Fibroblast of villous mesenchyme (primary cell): ENCODE data around the gene TLE6. TPM values are rescaled to one million over a fixed set of nuclear protein-coding genes. Genes with fewer than 3 reads are reported as not detected.
A peak's percentile ranks its signal among the peaks of the same experiment; 100 is the strongest.

Experiments used
- DNase-seq: peaks from one replicate; pipeline ENCODE4 v3.0.0-alpha.2; 2010; ENCODE audit warnings: low read depth
- H3K4me3 ChIP-seq: 2 replicates; pipeline ENCODE4 v1.5.1; 2011; ENCODE audit warnings: low read depth, mild to moderate bottlenecking, low read length
- total RNA-seq: library from RNA; depleted of rRNA; stranded (reverse); fragments of >200 nt; gene quantifications from 2 replicates; pipeline ENCODE4 v1.2.3, GENCODE V29; 2012
- TF ChIP-seq, protein P1 (sequence below): IDR thresholded peaks from 2 replicates; pipeline ENCODE4 v1.5.1; 2012; ENCODE audit warnings: low read depth, mild to moderate bottlenecking, low read length; ENCODE audit not compliant: insufficient read depth

The TLE6 gene
- total RNA-seq, 1 donor, result 1.7 TPM

DNA sequence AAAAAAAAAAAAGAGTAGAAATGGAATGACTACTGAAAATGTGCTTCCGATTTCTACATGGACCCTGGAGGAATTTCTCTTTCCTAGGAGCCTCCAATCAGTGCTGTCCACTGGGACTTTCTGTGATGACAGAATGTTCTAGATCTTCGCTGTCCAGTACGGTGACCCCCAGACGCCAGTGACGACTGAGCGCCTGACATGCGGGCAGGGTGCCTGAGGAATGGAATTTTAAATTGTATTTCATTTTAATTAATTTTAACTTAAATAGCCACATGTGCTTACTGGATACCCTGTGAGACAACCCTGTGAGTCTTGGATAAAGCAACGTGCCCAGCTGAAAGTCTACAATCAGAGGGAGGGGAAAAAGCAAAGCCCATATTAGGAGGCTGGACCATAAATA lies 4.1 kb upstream of the TLE6 start:
- peak; percentile 76 for DNase-seq
- H3K4me3 ChIP-seq, result no peak overlapping the region
- TF ChIP-seq, protein P1, sequence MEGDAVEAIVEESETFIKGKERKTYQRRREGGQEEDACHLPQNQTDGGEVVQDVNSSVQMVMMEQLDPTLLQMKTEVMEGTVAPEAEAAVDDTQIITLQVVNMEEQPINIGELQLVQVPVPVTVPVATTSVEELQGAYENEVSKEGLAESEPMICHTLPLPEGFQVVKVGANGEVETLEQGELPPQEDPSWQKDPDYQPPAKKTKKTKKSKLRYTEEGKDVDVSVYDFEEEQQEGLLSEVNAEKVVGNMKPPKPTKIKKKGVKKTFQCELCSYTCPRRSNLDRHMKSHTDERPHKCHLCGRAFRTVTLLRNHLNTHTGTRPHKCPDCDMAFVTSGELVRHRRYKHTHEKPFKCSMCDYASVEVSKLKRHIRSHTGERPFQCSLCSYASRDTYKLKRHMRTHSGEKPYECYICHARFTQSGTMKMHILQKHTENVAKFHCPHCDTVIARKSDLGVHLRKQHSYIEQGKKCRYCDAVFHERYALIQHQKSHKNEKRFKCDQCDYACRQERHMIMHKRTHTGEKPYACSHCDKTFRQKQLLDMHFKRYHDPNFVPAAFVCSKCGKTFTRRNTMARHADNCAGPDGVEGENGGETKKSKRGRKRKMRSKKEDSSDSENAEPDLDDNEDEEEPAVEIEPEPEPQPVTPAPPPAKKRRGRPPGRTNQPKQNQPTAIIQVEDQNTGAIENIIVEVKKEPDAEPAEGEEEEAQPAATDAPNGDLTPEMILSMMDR, result no peak

DNA sequence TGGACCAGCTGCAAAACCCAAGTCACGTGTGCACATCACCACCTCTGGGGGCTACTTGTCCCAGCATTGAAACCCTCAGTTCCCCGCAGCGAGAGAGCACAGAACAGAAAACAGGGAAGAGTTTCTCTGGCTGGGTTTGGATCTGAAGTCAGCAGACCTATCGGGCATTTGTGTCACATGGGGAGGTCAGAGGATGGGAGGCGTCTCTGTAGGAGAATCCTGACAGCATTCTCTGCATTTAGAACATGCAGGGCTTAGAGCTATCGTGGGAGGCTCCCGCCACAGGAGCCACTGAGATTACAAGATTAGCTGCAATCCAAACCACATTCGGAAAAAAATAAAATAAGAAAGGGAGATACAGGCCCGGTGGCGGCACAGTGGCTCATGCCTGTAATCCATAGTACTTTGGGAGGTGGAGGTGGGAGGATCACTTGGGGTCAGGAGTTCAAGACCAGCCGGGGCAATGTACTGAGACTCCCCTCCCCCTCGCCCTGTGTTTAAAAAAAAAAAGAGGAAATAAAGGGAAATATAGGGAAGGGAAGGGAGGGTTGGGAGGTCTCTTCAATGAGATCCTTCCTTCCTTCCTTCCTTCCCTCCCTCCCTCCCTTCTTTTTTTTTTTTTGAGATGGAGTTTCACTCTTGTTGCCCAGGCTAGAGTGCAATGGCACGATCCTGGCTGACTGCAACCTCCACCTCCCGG lies 2.9 kb upstream of the TLE6 start:
- TF ChIP-seq, protein P1, result no peak
- DNase-seq, result peak; percentile 94
- no peak overlapping the region for H3K4me3 ChIP-seq

DNA sequence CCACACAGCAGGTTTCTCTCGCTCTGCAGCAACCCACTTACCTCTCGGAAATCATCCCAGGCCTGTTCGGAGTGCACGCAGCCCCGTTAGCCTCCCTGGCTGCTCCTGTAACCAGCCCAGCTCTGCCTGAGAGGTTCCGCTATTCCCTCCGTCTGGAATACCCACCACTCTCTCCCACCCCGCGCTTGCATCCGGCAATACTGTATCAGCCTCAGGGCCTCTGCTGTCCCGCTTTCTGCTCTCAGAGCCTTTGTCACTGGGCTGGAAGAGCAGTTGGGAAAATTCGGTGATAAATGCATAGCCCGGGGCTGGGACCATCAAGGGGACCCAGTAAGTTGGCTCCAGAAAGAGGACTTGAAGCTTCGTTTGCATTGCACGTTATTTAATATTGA lies 759 bp upstream of the TLE6 start:
- TF ChIP-seq, protein P1, result no peak
- H3K4me3 ChIP-seq, result peak overlapping the region; percentile 61
- DNase-seq, result no peak

DNA sequence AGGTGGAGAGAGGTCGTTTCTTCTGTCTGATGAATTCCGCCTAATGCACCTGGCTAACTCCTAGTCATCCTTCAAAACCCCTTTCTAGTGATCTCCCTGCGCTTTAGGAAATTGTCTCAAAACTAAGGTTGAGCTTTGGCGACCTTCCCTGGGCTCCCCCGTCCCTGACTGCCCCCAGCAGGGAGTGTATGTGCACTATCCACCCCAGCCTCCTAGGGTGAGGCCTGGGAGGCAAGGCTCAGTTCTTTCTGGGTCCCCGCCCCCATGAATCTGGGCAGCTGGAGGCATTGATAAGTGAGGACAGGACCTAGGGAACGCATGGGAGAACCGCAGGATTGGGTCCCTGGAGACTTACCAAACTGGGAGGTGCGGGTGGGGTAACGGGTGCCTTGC lies 378 bp downstream of the TLE6 start:
- no peak for DNase-seq
- H3K4me3 ChIP-seq, result peak overlapping the region; percentile 16
- TF ChIP-seq, protein P1, result no peak

DNA sequence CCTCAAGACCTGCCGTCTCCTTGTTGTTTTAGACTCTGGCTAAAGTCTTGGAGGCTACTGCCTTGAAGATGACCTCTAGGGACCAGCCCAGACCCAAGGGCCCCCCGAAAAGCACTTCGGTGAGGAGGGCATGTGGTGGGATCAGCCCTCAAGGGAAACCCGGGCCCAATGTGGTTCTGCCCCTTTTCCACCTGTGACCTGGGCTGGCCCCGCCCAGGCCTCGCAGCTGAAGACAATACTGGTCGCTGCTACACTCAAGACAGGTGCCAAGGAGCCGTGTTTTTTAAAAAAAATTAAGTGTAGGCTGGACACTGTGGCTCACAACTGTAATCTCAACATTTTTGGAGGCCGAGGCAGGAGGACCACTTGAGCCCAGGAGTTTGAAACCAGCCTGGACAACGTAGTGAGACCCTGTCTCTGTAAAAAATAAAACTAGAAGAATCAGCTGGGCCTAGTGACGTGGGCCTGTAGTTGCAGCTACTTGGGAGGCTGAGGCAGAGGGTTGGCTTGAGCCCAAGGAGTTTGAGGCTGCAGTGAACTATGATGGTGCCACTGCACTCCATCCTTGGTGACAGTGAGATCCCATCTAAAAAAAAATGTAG lies 903 bp downstream of the TLE6 start:
- TF ChIP-seq, protein P1, result no peak
- no peak for DNase-seq
- H3K4me3 ChIP-seq, result no peak overlapping the region

DNA sequence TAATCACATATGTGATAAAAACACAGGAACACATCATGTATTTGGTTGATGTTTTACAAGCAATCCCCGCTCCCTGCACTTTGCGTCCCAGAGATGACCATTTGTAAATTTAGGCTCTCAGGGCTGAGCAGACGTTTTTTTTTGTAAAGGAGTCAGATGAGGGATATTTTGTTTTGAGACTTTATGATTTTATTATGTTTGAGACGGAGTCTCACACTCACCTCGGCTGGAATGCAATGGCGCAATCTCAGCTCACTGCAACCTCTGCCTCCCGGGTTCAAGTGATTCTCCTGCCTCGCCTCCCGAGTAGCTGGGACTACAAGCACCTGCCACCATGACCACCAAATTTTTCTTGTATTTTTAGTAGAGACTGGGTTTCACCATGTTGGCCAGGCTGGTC lies 1.4 kb downstream of the TLE6 start:
- DNase-seq, result peak; percentile 67
- TF ChIP-seq, protein P1, result no peak
- no peak overlapping the region for H3K4me3 ChIP-seq
